Measurements from ENCODE around the gene FAM81B.

- TF ChIP-seq CTCF (IDR thresholded peaks at IDR 0.05 in 4 of 5, conservative IDR thresholded peaks at IDR 0.05 in 1 of 5) (no peak), POLR2A (IDR thresholded peaks at IDR 0.05) (no peak)
Measured at GRCh38 chr5:95403996-95404395, 12.8 kb downstream of the FAM81B start.

All from gastrocnemius medialis (tissue), 4 donors.